ENCODE measurements around the gene GARIN5A. TPM values are rescaled to one million over a fixed set of nuclear protein-coding genes. Genes with fewer than 3 reads are reported as not detected.

Gene GARIN5A
- total and polyA plus RNA-seq, 7 donors, result 1.2 to 5.3 (median 2.7) TPM

DNA sequence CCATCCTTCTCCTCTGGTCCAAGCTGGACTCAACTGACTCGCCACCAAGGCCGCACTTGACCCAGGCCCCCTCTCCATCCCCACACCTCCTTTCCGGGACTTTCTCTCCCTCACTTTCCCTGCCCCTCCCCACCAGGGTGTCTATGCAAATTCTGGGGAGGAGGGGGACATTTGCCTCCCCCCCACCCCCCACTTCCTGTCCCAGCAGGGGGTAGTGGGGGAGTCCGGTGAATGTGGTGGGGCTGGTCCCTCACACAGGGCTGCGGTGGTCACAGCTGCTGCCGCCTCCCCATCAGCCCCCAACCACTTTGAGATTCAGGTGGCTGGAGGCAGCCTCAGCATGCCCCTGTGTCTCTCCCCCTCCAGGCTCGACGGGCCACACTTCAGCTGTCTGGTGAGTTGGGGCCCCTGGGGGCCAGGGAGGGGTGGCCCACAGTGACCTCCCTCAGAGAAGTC is 57.0 kb downstream of the GARIN5A start:
- H3K27me3 ChIP-seq (ENCODE audit: insufficient read depth in 3 of 3, low read length in 2 of 3), result peaks cover 0 to 24% (median 9%) of the 10 kb centered on the region in 3 donors
- DNase-seq (peak in 1 of 2 donors; percentile 46), ATAC-seq (no peak)
- intact Hi-C loops (cut with DNase I), result no loop called here
- no peak overlapping the region for H3K27ac ChIP-seq
- no peaks in the 10 kb centered on the region for H3K36me3 ChIP-seq (ENCODE audit: insufficient read depth in 1 of 2, low read depth in 1 of 2)
- TF ChIP-seq, protein P1, sequence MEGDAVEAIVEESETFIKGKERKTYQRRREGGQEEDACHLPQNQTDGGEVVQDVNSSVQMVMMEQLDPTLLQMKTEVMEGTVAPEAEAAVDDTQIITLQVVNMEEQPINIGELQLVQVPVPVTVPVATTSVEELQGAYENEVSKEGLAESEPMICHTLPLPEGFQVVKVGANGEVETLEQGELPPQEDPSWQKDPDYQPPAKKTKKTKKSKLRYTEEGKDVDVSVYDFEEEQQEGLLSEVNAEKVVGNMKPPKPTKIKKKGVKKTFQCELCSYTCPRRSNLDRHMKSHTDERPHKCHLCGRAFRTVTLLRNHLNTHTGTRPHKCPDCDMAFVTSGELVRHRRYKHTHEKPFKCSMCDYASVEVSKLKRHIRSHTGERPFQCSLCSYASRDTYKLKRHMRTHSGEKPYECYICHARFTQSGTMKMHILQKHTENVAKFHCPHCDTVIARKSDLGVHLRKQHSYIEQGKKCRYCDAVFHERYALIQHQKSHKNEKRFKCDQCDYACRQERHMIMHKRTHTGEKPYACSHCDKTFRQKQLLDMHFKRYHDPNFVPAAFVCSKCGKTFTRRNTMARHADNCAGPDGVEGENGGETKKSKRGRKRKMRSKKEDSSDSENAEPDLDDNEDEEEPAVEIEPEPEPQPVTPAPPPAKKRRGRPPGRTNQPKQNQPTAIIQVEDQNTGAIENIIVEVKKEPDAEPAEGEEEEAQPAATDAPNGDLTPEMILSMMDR (IDR thresholded peaks at IDR 0.05), result no peak
- peaks cover 7% of the 10 kb centered on the region for H3K4me1 ChIP-seq
- 26 to 37% (median 26%) methylated on average over 6 to 8 of the region's 8 CpGs for WGBS, 3 donors
- H3K4me3 ChIP-seq, result no peak overlapping the region
- no peaks in the 10 kb centered on the region for H3K9me3 ChIP-seq

- no peaks in the 10 kb centered on the region for H3K9me3 ChIP-seq
- H3K27me3 ChIP-seq (ENCODE audit: insufficient read depth in 3 of 3, low read length in 2 of 3), result peaks cover 0 to 24% (median 9%) of the 10 kb centered on the region in 3 donors
- H3K36me3 ChIP-seq (ENCODE audit: insufficient read depth in 1 of 2, low read depth in 1 of 2), result no peaks in the 10 kb centered on the region
- TF ChIP-seq, protein P1 (IDR thresholded peaks at IDR 0.05), result no peak
- no peak for ATAC-seq
- no peak for DNase-seq
- peak overlapping the region; percentile 44 for H3K4me3 ChIP-seq
- intact Hi-C loops (cut with DNase I), result no loop called here
- H3K27ac ChIP-seq, result no peak overlapping the region
- WGBS, 3 donors, result 8 to 19% (median 11%) methylated on average over 14 of the region's 14 CpGs
- peaks cover 7% of the 10 kb centered on the region for H3K4me1 ChIP-seq
These were observed 57.5 kb downstream of the GARIN5A start for GRCh38 chr19:50419022-50419579.

- H3K27me3 ChIP-seq (ENCODE audit: insufficient read depth in 3 of 3, low read length in 2 of 3), result peaks cover 0 to 24% (median 9%) of the 10 kb centered on the region in 3 donors
- no peak within 1 kb of the TSS for H3K27ac ChIP-seq
- WGBS, 3 donors, result 22 to 25% (median 24%) methylated on average over 24 to 34 of the region's 34 CpGs
- H3K9me3 ChIP-seq, result no peaks in the 10 kb centered on the region
- TF ChIP-seq, protein P1 (IDR thresholded peaks at IDR 0.05), result no peak
- no peaks in the 10 kb centered on the region for H3K36me3 ChIP-seq (ENCODE audit: insufficient read depth in 1 of 2, low read depth in 1 of 2)
- ATAC-seq (peak in 3 of 4 donors; percentile 59 to 74 (median 67)), DNase-seq (peak in 1 of 2 donors; percentile 48)
- intact Hi-C loops (cut with DNase I), result no loop called here
- H3K4me3 ChIP-seq, result peak within 1 kb of the TSS; percentile 44
- H3K4me1 ChIP-seq, result peaks cover 7% of the 10 kb centered on the region
These were observed 58.2 kb downstream of the GARIN5A start, which contains the start of gene SPIB for GRCh38 chr19:50418176-50419021. SPIB (plus strand) TSS chr19:50418938; CDS start chr19:50418963, 25 bp downstream.

DNA sequence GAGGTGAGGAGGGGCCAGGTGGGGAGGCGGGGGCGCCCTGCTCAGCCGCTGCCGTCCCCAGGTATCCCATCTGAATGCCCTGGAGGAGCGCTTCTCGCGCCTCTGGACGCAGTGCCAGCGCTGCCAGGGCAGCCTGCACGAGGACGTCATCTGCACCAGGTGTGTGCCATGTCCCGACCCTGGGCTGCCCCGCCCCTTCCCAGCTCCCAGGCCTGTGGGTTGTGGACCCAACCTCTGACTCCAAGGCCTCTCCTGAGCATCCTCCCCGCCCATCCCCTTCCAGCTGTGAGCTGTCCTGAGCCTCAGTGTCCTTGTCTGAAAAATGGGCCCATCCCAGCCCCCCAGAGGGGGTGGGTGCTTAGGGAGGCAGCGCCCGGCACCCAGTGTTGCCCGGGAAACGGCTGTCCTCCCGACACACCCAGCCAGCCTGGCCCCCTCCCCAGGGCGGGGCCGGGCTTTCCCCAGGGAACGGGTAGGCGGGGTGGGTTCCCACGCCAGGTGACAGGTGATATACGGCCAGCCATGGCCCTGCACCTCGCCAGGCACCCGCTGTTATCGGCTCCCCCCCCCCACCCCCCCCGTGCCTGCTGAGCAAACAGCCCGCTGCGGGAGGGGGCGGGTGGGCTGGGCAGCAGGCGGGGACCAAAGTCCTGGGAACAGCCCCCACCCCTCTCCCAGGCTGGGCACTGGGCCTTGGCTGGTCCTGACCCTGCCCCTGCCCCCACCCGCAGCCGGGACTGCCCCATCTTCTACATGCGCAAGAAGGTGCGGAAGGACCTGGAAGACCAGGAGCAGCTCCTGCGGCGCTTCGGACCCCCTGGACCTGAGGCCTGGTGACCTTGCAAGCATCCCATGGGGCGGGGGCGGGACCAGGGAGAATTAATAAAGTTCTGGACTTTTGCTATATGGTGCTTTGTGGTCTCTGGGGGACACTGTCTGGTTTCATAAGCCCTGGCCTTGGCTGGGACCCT is 59.3 kb downstream of the GARIN5A start:
- 65 to 70% (median 69%) methylated on average over 18 to 42 of the region's 42 CpGs for WGBS, 3 donors
- intact Hi-C loops (cut with DNase I), result no loop called here
- peaks cover 0 to 21% (median 5%) of the 10 kb centered on the region in 3 donors for H3K27me3 ChIP-seq (ENCODE audit: insufficient read depth in 3 of 3, low read length in 2 of 3)
- H3K36me3 ChIP-seq (ENCODE audit: insufficient read depth in 1 of 2, low read depth in 1 of 2), result no peaks in the 10 kb centered on the region
- H3K9me3 ChIP-seq, result no peaks in the 10 kb centered on the region
- H3K4me3 ChIP-seq, result no peak overlapping the region
- DNase-seq, result no peak
- no peak for ATAC-seq
- TF ChIP-seq, protein P1 (IDR thresholded peaks at IDR 0.05), result no peak
- peaks cover 7% of the 10 kb centered on the region for H3K4me1 ChIP-seq
- no peak overlapping the region for H3K27ac ChIP-seq

Other genes starting within 250 kb of the GARIN5A start
- gene KCNC3, start 147.5 kb downstream of the GARIN5A start, total RNA-seq, result 1 to 10 TPM in 3 of 4 donors, under 1 TPM in 1; 0.65 to 2.4 (median 1.5) TPM
- 1 to 10 TPM in 1 of 3 donors, under 1 TPM in 2; 0.10 to 1.1 (median 0.64) TPM for gene KCNC3, start 147.5 kb downstream of the GARIN5A start, polyA plus RNA-seq
- gene NAPSA, start 111.2 kb downstream of the GARIN5A start, total RNA-seq, result under 1 TPM in 1 of 4 donors, not detected in 3; 0.29 TPM
- gene NAPSA, start 111.2 kb downstream of the GARIN5A start, polyA plus RNA-seq, result under 1 TPM; 0.10 to 0.47 (median 0.25) TPM
- gene NR1H2, start 100.4 kb downstream of the GARIN5A start, total RNA-seq, result 100 to 1,000 TPM in 3 of 4 donors, 10 to 100 TPM in 1; 74.9 to 136 (median 119) TPM
- 100 to 1,000 TPM; 135 to 153 (median 139) TPM for gene NR1H2, start 100.4 kb downstream of the GARIN5A start, polyA plus RNA-seq
- gene POLD1, start 92.5 kb downstream of the GARIN5A start, total RNA-seq, result 1 to 10 TPM; 4.5 to 9.7 (median 7.2) TPM
- gene POLD1, start 92.5 kb downstream of the GARIN5A start, polyA plus RNA-seq, result 1 to 10 TPM; 6.6 to 8.1 (median 6.9) TPM
- under 1 TPM in 3 of 4 donors, not detected in 1; 0.11 to 0.44 (median 0.25) TPM for gene SPIB, start 57.9 kb downstream of the GARIN5A start, total RNA-seq
- under 1 TPM in 2 of 3 donors, not detected in 1; 0.05 to 0.07 TPM for gene SPIB, start 57.9 kb downstream of the GARIN5A start, polyA plus RNA-seq
- gene MYBPC2, start 44.0 kb downstream of the GARIN5A start, total RNA-seq, result 1,000 to 10,000 TPM in 3 of 4 donors, 100 to 1,000 TPM in 1; 699 to 1,898 (median 1,482) TPM
- gene MYBPC2, start 44.0 kb downstream of the GARIN5A start, polyA plus RNA-seq, result 1,000 to 10,000 TPM in 1 of 3 donors, 100 to 1,000 TPM in 1, 10 to 100 TPM in 1; 65.8 to 1,123 (median 804) TPM
- gene EMC10, start 341 bp downstream of the GARIN5A start, total RNA-seq, result 10 to 100 TPM; 32.6 to 47.5 (median 43.3) TPM
- 10 to 100 TPM; 33.1 to 37.6 (median 34.2) TPM for gene EMC10, start 341 bp downstream of the GARIN5A start, polyA plus RNA-seq
- gene JOSD2, start 34.3 kb upstream of the GARIN5A start, total RNA-seq, result 10 to 100 TPM; 28.5 to 41.0 (median 37.4) TPM
- gene JOSD2, start 34.3 kb upstream of the GARIN5A start, polyA plus RNA-seq, result 10 to 100 TPM; 51.9 to 87.2 (median 86.2) TPM
- not detected for gene ASPDH, start 37.1 kb upstream of the GARIN5A start, total RNA-seq
- not detected for gene ASPDH, start 37.1 kb upstream of the GARIN5A start, polyA plus RNA-seq
- 1 to 10 TPM in 1 of 4 donors, under 1 TPM in 3; 0.19 to 1.0 (median 0.31) TPM for gene LRRC4B, start 91.6 kb upstream of the GARIN5A start, total RNA-seq
- gene LRRC4B, start 91.6 kb upstream of the GARIN5A start, polyA plus RNA-seq, result under 1 TPM; 0.04 to 0.47 (median 0.32) TPM
- gene SYT3, start 163.0 kb upstream of the GARIN5A start, total RNA-seq, result under 1 TPM in 1 of 4 donors, not detected in 3; 0.26 TPM
- gene SYT3, start 163.0 kb upstream of the GARIN5A start, polyA plus RNA-seq, result under 1 TPM in 2 of 3 donors, not detected in 1; 0.07 to 0.12 TPM
- 1 to 10 TPM in 1 of 4 donors, under 1 TPM in 2, not detected in 1; 0.50 to 1.8 (median 0.54) TPM for gene C19orf81, start 172.6 kb upstream of the GARIN5A start, total RNA-seq
- 1 to 10 TPM in 1 of 3 donors, not detected in 2; 1.5 TPM for gene C19orf81, start 172.6 kb upstream of the GARIN5A start, polyA plus RNA-seq
- 1 to 10 TPM in 1 of 4 donors, under 1 TPM in 2, not detected in 1; 0.39 to 1.3 (median 0.83) TPM for gene SHANK1, start 243.0 kb upstream of the GARIN5A start, total RNA-seq
- under 1 TPM in 2 of 3 donors, not detected in 1; 0.14 to 0.16 TPM for gene SHANK1, start 243.0 kb upstream of the GARIN5A start, polyA plus RNA-seq
- 1 to 10 TPM; 1.6 to 4.5 (median 1.8) TPM for gene CLEC11A, start 246.5 kb upstream of the GARIN5A start, total RNA-seq
- 1 to 10 TPM in 1 of 3 donors, under 1 TPM in 2; 0.83 to 4.0 (median 0.83) TPM for gene CLEC11A, start 246.5 kb upstream of the GARIN5A start, polyA plus RNA-seq

All from psoas muscle (tissue), 8 donors.